Activated CD4-positive, alpha-beta T cell treated with anti-CD3 and anti-CD28 coated beads, Interleukin-2, amount 10 ng/mL, durations not matched to agents 24 days and 14 days (primary cell): ENCODE data around the gene MBD3L5. TPM values are rescaled to one million over a fixed set of nuclear protein-coding genes. Genes with fewer than 3 reads are reported as not detected.

Source experiments
- total RNA-seq: library from RNA; stranded (reverse); gene quantifications from 2 replicates; pipeline ENCODE4 v1.2.3, GENCODE V29; 2022

Gene MBD3L5
- total RNA-seq, 1 donor from 2014 or later: not detected

Other genes starting within 250 kb of the MBD3L5 start
- gene ADGRE1, start 143.0 kb upstream of the MBD3L5 start, total RNA-seq: 3.8 and 4.3 TPM in 2 replicates
- not detected in 2 replicates for gene MBD3L2B, start 9.1 kb upstream of the MBD3L5 start, total RNA-seq
- not detected in 2 replicates for gene MBD3L4, start 9.6 kb downstream of the MBD3L5 start, total RNA-seq
- gene MBD3L2, start 18.7 kb downstream of the MBD3L5 start, total RNA-seq: not detected in 2 replicates
- gene MBD3L3, start 28.1 kb downstream of the MBD3L5 start, total RNA-seq: not detected in 2 replicates
- 12.2 and 12.5 TPM in 2 replicates for gene ZNF557, start 39.1 kb downstream of the MBD3L5 start, total RNA-seq